Measurements from ENCODE around the gene NLGN4X.

Gene NLGN4X

DNA sequence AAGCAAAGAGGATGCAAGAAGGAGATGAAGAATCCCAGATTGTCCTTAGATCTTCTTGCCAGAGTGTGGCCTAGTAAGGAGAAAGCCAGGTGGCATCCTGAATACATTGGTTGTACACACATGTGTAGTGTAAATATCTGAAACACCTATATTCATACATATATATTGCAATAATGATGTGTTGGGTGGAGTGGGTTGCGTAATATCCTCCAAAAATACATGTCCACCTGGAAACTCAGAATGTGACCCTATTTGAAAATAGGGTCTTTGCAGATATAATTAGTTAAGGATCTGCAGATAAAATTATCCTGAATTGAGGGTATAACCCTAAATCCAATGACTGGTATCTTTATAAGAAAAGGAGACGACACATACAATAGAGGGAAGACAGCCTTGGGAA, 216.3 kb downstream of the NLGN4X start:
- H3K4me3 ChIP-seq (ENCODE audit: low read length), result no peak overlapping the region
- no peak for TF ChIP-seq ZNF274 (IDR thresholded peaks at IDR 0.05; ENCODE audit: low read depth, low read length)

DNA sequence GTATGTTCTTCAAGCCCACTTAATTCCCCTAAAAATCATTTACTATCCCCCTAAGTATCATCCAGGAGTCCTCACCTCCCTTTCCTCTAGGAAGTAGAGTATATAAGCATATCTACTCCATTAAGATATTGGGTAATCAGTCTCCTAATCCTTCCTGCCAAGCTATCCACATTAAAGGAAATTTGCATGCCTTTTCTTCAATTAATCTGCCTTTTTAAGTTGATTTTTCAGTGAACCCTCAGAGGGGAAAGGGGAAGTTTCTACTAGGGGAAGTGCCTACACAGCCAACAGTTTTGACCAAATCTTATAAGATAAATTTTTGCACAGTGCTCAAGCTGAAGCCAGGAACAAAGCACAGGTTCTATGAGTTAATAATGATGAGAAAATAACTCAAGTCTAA, 222.8 kb downstream of the NLGN4X start:
- TF ChIP-seq ZNF274 (IDR thresholded peaks at IDR 0.05; ENCODE audit: low read depth, low read length), result no peak
- no peak overlapping the region for H3K4me3 ChIP-seq (ENCODE audit: low read length)

DNA sequence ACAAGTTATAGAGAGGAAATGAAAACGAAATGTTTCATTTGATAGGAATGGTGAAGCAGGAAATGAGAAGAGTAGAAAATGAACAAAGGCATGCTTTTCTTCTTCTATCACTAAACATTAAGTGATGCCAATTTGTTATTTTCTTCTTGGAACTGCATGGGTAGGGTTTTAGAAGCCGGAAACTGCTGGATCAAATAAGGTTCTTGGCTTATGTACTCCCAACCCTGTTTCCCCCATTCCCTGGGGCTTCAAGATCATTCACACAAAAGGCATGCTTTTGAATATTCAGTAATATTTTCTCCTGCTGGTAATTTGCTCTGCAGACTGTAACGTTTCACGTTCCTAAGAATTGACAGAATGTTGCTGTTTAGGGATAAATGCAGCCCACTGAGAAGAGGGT, 224.1 kb downstream of the NLGN4X start:
- TF ChIP-seq ZNF274 (IDR thresholded peaks at IDR 0.05; ENCODE audit: low read depth, low read length), result no peak
- no peak overlapping the region for H3K4me3 ChIP-seq (ENCODE audit: low read length)

DNA sequence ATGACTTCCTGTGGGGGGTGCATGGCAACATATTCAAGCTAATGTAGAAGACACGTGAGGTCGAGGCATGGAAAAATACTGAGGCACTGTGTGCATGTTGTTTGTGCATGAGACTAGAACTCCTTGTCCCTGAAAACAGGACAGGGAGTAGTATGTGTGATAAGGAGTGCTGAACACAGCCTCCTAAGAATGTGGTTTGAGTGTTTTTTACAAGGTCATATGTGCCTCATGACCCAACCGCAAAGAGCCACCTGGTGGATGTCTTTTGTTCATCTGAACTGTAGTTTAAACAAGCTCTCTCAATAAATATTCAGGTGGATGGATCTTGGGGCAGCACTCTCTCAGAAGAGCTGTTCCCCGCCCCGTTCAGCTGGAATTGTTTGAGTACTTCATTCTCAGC, 226.6 kb downstream of the NLGN4X start:
- TF ChIP-seq ZNF274 (IDR thresholded peaks at IDR 0.05; ENCODE audit: low read depth, low read length), result no peak
- H3K4me3 ChIP-seq (ENCODE audit: low read length), result no peak overlapping the region

DNA sequence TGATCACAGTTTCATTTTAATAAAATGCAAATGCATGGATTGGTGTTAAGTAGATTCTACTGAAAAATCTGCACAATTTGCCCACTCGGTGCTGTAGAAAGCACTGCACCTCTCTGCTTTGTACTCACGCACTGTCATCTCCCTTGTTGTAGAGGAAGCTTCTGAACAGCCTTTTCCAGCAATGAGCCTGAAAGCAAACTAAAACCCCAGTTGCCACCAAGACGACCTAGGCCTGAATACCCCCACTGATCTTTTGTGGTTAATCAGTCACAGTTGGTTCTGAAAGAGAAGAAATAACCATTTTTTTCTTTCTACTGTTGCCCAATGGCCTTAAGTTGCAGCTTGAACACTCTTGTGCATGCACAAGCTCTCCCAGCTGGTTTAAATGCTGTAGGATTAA, 229.8 kb downstream of the NLGN4X start:
- no peak overlapping the region for H3K4me3 ChIP-seq (ENCODE audit: low read length)
- no peak for TF ChIP-seq ZNF274 (IDR thresholded peaks at IDR 0.05; ENCODE audit: low read depth, low read length)

DNA sequence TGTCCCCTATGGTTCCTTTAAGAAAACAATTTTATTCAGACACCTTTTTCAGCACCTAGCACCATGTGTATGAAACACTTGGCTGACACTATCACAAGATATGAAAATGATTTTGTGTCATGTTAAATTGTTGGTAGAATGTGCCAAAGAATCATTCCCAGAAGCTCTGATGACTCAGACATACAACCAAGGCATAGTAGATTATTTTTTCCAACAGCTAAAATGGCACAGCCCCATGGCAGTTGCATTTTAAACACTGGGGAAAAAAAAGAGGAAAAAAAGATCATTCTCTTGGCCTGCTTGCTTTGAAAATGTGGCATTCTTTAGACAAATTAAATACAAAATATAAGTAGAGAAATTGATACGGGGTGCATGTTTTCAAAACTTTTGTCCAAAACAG, 230.2 kb downstream of the NLGN4X start:
- no peak overlapping the region for H3K4me3 ChIP-seq (ENCODE audit: low read length)
- TF ChIP-seq ZNF274 (IDR thresholded peaks at IDR 0.05; ENCODE audit: low read depth, low read length), result no peak

DNA sequence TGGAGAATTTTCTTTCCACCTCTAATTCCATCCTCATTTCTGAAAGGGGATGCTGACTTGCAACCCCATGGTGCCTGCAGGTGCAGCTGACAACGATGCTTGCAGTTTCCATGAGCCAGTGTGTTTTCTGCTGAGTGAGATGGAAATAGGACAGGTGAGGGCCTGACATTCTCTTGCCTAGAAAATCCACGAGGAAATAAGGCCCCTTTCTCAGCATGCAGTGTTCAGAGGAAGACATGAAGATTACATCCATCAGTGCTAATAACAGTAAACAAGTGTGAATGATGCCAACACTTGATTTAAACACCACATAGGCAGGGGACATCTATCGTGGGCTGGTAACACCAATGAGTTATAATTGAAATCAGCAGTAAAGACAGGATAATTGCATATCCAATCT, 237.3 kb downstream of the NLGN4X start:
- TF ChIP-seq ZNF274 (IDR thresholded peaks at IDR 0.05; ENCODE audit: low read depth, low read length), result no peak

DNA sequence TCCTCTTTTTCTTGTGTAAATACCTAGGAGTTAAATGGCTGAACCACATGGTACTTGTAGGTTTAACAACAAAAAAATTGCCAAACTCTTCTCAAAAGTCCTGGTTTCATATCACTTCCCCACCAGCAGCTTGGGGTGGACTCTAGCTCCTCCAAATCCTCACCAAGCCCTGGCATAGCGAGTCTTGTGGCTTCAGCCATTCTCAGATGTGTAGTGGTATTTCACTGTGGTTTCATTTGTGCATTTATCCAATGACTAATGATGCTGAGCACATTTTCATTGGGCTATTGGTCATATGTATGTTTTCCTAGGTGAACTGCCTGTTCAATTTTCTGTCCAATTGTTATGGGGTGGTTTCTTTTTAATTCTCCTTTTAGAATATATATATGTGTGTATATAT, 249.3 kb downstream of the NLGN4X start:
- no peak overlapping the region for H3K4me3 ChIP-seq (ENCODE audit: low read length)
- TF ChIP-seq ZNF274 (IDR thresholded peaks at IDR 0.05; ENCODE audit: low read depth, low read length), result no peak

More for the DNA sequence above, 237.3 kb downstream of the NLGN4X start:
- H3K4me3 ChIP-seq (ENCODE audit: low read length), result no peak overlapping the region

DNA sequence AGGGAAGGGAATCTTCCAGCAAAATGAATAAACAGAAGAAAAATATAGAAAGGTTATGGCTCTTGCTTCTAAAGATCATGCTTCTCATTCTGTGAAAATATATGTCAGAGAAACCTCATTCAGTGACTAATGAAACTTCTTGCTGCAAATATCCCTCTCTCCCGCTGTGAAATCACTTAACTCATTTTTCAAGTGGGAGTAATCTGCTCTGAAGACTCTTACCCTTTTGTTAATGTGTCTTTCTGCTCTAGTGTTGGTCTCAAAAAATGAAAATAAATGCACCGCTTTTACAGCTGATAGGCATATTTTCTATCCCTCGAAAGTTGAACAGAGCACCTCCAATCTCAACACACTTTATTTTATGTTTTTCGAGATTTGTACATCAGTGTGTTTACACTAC, 252.3 kb downstream of the NLGN4X start:
- no peak for TF ChIP-seq ZNF274 (IDR thresholded peaks at IDR 0.05; ENCODE audit: low read depth, low read length)
- no peak overlapping the region for H3K4me3 ChIP-seq (ENCODE audit: low read length)

DNA sequence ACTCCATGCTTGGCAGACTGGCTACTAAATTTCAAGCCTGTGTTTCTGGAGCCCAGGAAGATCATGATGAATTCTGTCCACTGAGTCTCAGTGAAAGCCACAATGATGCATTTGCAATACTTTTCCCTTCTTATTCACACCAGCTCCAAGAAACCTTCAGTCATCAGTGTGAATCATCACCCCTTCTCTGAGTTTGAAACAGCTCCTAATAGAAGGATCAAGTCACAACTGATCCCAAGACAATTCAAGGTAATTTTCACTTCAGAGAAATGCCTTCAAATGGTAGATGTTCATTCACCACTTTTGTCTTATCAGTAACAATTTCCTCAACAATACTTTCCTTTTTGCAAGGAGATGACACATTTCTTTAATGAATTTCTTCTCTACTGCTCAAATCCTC, 257.4 kb downstream of the NLGN4X start:
- H3K4me3 ChIP-seq (ENCODE audit: low read length), result no peak overlapping the region
- no peak for TF ChIP-seq ZNF274 (IDR thresholded peaks at IDR 0.05; ENCODE audit: low read depth, low read length)

DNA sequence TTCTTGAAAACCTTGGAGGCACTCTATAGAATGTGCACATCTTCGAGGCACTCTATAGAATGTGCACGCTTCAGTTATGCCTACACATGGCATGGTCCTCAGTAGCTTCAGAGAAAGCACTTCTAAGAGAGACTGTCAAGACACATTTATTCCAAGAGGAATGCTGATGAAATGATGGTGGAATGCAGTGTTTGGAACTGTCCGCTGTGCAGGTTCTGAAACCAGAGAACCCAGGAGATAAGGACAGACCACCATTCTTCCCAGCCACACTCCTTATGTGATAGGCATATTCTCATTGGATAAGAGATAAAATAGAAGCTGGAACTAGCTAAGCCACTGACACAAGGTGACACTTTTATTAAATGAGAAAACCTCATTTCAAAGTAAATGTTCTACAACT, 263.3 kb downstream of the NLGN4X start:
- TF ChIP-seq ZNF274 (IDR thresholded peaks at IDR 0.05; ENCODE audit: low read depth, low read length), result no peak
- no peak overlapping the region for H3K4me3 ChIP-seq (ENCODE audit: low read length)

DNA sequence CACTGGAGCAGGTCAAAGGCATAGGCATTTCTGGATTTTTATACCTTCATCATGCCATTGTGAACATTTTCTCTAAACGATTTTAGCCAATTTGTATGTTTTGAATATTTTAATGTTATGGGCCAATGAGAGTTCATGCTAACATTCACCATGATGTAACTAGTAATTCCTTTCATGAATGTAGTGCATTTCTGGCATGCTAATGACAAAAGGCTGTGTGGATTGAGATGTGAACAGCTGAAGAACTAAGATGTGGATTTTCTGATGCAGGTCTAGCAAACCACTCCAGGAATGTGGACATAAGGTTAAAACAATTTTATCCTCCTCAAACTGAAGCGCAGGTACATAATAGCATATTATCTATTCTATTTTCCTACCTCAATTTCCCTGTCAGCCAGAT, 269.4 kb downstream of the NLGN4X start:
- no peak overlapping the region for H3K4me3 ChIP-seq (ENCODE audit: low read length)
- no peak for TF ChIP-seq ZNF274 (IDR thresholded peaks at IDR 0.05; ENCODE audit: low read depth, low read length)

DNA sequence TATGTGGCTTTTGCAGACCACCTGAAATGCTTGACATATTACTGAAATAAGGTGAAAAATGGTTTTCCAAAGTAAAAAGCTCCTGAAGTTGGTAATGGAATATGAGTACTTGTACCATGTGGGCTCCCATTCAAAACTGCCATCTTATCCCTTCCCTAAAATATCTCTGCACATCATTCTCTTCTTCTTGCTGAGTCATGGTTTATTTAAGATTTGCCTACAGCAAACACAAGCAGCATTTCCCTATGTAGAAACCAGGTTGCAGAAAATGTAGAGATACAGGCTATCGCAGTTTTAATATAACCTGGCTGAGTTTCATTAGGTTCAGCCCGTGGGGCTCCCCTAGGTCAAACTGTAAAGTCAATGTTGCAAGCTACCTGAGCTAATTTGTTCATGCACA, 270.1 kb downstream of the NLGN4X start:
- no peak overlapping the region for H3K4me3 ChIP-seq (ENCODE audit: low read length)
- TF ChIP-seq ZNF274 (IDR thresholded peaks at IDR 0.05; ENCODE audit: low read depth, low read length), result no peak

DNA sequence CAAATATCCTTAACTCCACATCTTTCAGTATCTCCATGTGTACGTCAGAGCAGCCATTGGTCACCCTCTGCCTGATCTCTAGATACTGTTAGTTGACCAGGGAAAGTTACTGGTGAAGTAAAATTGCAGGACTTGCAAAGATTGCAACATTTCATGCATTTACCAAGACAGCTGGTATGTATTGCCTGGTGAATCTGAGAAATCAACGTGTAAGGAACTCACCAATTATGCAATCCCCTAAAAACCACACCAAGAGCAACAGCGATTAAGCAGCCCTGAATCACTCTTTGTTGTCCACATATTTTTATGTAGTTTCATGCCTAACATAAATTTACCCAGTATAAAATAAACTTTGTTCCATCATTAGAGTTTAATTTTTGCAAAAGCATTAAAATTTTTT, 271.2 kb downstream of the NLGN4X start:
- no peak for TF ChIP-seq ZNF274 (IDR thresholded peaks at IDR 0.05; ENCODE audit: low read depth, low read length)
- no peak overlapping the region for H3K4me3 ChIP-seq (ENCODE audit: low read length)

DNA sequence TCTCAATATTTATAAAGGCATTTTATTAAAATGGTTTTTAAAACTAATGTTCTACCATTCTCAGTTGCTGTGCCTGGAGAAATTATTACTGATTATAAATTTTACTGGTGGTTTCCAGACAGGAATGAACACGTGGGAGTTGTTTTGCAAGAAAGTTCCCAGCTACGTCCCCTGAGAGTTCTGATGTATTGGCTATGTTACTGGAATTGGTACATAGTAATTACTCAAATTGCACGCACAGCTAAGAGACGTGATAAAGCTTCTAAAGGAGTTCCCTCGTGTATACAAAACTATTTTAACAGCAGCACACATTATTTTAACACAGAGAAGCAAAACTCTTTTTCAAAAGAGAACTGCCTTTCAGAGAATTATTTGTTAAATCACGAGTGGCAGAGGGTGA, 292.2 kb downstream of the NLGN4X start:
- TF ChIP-seq ZNF274 (IDR thresholded peaks at IDR 0.05; ENCODE audit: low read depth, low read length), result no peak

DNA sequence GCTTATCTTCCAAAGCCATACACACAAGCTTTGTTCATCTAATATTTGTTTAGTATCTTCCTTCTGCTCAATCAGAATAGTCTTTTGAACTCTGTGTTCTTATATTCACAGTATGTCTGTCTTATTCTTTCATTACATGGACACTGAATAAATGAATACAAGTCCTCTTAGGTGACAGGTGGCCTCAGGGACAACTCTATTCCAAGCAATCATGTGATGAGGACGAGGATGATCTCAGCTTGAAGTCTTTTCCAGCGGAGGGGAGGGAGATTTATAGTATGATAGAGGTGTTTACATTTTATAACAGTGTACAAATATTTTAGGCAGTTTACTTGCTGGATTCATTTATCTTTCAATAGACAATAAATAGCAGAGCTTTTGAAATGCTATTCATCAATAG, 300.4 kb downstream of the NLGN4X start:
- no peak for TF ChIP-seq ZNF274 (IDR thresholded peaks at IDR 0.05; ENCODE audit: low read depth, low read length)
- no peak overlapping the region for H3K4me3 ChIP-seq (ENCODE audit: low read length)

More for the DNA sequence above, 292.2 kb downstream of the NLGN4X start:
- no peak overlapping the region for H3K4me3 ChIP-seq (ENCODE audit: low read length)

DNA sequence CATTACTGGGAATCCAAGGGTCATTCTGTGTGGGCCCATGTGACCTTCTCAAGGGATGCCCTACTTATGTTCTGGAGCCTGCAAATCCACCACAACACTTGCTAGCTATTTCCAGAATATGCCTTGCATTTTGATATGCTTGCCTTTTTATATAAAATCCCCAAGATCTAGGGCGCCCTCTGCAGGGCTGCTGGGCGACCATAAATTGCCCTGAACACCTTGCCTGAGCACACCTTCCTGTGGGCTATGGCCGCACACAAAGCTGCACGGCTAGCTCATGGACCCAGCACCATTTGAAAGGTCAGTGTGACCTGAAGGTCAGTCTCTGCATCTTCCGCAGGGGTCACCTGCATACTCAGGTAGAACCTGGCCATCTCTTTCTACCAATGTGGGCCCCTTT, 311.7 kb downstream of the NLGN4X start:
- no peak for TF ChIP-seq ZNF274 (IDR thresholded peaks at IDR 0.05; ENCODE audit: low read depth, low read length)

More for the DNA sequence above, 311.7 kb downstream of the NLGN4X start:
- H3K4me3 ChIP-seq (ENCODE audit: low read length), result no peak overlapping the region
